Cardiac muscle cell (in vitro differentiated cells and primary cell): ENCODE measurements around the gene COMMD7. TPM values are rescaled to one million over a fixed set of nuclear protein-coding genes. Genes with fewer than 3 reads are reported as not detected.

ENCODE experiments used
- DNase-seq, 2 donors: peaks; one replicate each; pipeline versions ENCODE4 v3.0.0 to v3.0.0-alpha.2; 2010 to 2017; ENCODE audit warnings: low read depth in 1 of 2, low spot score in 1 of 2
- H3K27ac ChIP-seq: fragments of 200-600 bp; sonication (generic); 2 replicates; pipeline ENCODE4 v1.5.1; 2016
- H3K27me3 ChIP-seq: fragments of 200-600 bp; sonication (generic); 2 replicates; pipeline ENCODE4 v1.6.0; 2016; ENCODE audit warnings: control low read depth
- H3K36me3 ChIP-seq: fragments of 200-600 bp; sonication (generic); 2 replicates; pipeline ENCODE4 v1.5.1; 2016; ENCODE audit warnings: control low read depth
- H3K4me1 ChIP-seq: fragments of 200-600 bp; sonication (generic); 2 replicates; pipeline ENCODE4 v1.8.1; 2017; ENCODE audit warnings: low read depth, mild to moderate bottlenecking, mixed run types
- H3K4me3 ChIP-seq: fragments of 200-600 bp; sonication (generic); 2 replicates; pipeline ENCODE4 v1.5.1; 2016; ENCODE audit warnings: mild to moderate bottlenecking
- H3K9me3 ChIP-seq: fragments of 200-600 bp; sonication (generic); 2 replicates; pipeline ENCODE4 v1.5.1; 2017; ENCODE audit warnings: low read depth, mild to moderate bottlenecking, control low read depth
- polyA plus RNA-seq: library from polyadenylated mRNA; unstranded; fragments of >200 nt; fragmentation: Nextera tagmentation; extraction: Ambion mirVana; gene quantifications from 2 replicates; pipeline ENCODE4 v1.2.1, GENCODE V29; 2016
- total RNA-seq: library from RNA; depleted of rRNA; stranded (reverse); fragments of >200 nt; gene quantifications from 2 replicates; pipeline ENCODE4 v1.2.3, GENCODE V29; 2016
- TF ChIP-seq, protein P1 (sequence below): IDR thresholded peaks from 2 replicates; pipeline ENCODE4 v1.5.1; 2012; ENCODE audit warnings: low read depth, mild to moderate bottlenecking, low read length

The COMMD7 gene
- total and polyA plus RNA-seq, 2 experiments from 2014 or later, result 36.1 to 156 TPM

DNA sequence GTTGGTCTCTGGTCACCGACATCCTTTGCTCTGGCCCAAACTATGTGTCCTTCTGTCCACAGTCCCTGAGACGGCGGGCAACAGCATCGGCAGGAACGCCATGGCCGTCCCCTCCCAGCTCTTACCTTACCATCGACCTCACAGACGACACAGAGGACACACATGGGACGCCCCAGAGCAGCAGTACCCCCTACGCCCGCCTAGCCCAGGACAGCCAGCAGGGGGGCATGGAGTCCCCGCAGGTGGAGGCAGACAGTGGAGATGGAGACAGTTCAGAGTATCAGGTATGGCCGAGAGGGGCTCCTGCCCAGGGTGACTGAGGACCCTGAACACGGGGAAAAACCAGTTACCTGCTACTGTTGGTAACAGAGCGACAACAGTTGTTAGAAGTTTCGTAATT, 43.9 kb upstream of the COMMD7 start:
- Histone ChIP-seq H3K4me3 (no peak overlapping the region), H3K4me1 (peaks cover under 1% of the 10 kb centered on the region), H3K27ac (no peak overlapping the region), H3K36me3 (no peaks in the 10 kb centered on the region), H3K27me3 (no peaks in the 10 kb centered on the region), H3K9me3 (no peaks in the 10 kb centered on the region)
- no peak for DNase-seq
- TF ChIP-seq, protein P1, sequence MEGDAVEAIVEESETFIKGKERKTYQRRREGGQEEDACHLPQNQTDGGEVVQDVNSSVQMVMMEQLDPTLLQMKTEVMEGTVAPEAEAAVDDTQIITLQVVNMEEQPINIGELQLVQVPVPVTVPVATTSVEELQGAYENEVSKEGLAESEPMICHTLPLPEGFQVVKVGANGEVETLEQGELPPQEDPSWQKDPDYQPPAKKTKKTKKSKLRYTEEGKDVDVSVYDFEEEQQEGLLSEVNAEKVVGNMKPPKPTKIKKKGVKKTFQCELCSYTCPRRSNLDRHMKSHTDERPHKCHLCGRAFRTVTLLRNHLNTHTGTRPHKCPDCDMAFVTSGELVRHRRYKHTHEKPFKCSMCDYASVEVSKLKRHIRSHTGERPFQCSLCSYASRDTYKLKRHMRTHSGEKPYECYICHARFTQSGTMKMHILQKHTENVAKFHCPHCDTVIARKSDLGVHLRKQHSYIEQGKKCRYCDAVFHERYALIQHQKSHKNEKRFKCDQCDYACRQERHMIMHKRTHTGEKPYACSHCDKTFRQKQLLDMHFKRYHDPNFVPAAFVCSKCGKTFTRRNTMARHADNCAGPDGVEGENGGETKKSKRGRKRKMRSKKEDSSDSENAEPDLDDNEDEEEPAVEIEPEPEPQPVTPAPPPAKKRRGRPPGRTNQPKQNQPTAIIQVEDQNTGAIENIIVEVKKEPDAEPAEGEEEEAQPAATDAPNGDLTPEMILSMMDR, result no peak

GRCh38 chr20:32786059-32786760, 42.9 kb upstream of the COMMD7 start:
- Histone ChIP-seq H3K4me1 (no peaks in the 10 kb centered on the region), H3K27ac (no peak overlapping the region), H3K27me3 (no peaks in the 10 kb centered on the region), H3K9me3 (no peaks in the 10 kb centered on the region), H3K36me3 (no peaks in the 10 kb centered on the region), H3K4me3 (no peak overlapping the region)
- no peak for DNase-seq
- TF ChIP-seq, protein P1, result no peak

- no peaks in the 10 kb centered on the region for H3K9me3 ChIP-seq
- H3K27ac ChIP-seq, result no peak overlapping the region
- no peaks in the 10 kb centered on the region for H3K27me3 ChIP-seq
- no peaks in the 10 kb centered on the region for H3K4me1 ChIP-seq
- DNase-seq, result no peak
- H3K4me3 ChIP-seq, result no peak overlapping the region
- TF ChIP-seq, protein P1, result no peak
- no peaks in the 10 kb centered on the region for H3K36me3 ChIP-seq
Observed at GRCh38 chr20:32784369-32785080, 41.3 kb upstream of the COMMD7 start.

DNA sequence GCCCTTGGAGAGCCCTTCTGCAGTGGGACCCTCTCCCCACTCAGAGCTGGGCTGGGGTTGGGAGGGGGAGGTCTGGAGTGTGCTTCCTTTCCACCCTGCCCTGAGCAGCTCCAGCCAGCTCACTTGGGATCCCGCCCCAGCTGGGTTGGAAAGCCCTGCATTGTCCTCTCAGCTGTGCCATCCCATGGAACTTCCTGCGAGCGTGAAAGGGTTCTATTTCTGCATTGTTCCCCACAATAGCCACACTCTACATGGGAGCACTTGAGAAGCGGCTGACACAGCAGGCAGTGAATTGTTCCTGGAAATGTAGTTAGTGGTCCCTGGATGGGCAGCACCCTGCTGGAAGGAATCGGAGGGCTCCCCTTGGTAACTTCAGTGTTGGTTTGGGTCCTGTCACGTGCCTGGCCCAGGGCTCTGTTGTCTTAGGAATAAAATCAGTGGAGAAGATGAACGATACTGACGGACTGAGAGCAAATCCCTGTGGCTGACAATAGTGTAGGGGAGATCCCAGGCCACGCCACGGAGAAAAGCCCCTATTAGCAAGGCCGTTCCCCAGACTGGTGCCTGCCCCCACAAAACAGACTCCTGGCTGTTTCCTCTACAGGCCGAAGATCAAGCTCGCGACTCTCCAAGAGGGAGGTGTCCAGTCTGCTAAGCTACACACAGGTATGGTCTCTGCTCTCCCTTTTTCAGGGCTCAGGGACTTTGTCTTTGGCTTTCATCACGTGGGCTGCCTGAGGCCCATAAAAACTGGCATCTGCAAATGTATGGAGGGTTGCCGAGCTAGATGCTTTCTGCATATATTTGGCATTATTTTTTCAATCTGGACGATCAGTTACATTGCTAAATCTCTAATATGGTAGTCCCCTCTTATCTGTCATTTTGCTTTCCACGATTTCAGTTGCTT, 37.7 kb upstream of the COMMD7 start:
- H3K4me1 ChIP-seq, result no peaks in the 10 kb centered on the region
- no peaks in the 10 kb centered on the region for H3K36me3 ChIP-seq
- TF ChIP-seq, protein P1, result no peak
- H3K9me3 ChIP-seq, result no peaks in the 10 kb centered on the region
- no peaks in the 10 kb centered on the region for H3K27me3 ChIP-seq
- H3K27ac ChIP-seq, result no peak overlapping the region
- no peak overlapping the region for H3K4me3 ChIP-seq
- DNase-seq, result no peak

DNA sequence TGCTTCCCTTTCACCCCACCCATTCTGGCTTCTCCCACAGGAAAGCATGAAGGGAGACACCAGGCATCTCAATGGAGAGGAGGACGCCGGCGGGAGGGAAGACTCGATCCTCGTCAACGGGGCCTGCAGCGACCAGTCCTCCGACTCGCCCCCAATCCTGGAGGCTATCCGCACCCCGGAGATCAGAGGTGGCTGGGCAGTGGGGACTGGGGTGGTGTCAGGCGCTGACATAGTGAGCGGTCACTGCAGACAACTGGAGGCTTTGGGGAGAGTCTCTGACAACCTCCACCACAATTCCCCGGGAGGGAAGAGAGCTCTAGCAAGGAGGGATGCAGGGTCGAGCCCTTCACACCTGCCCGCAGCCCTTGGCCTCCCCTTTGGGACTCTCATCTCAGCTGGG, 37.0 kb upstream of the COMMD7 start:
- Histone ChIP-seq H3K9me3 (no peaks in the 10 kb centered on the region), H3K4me3 (no peak overlapping the region), H3K4me1 (no peaks in the 10 kb centered on the region), H3K27me3 (no peaks in the 10 kb centered on the region), H3K36me3 (no peaks in the 10 kb centered on the region), H3K27ac (no peak overlapping the region)
- DNase-seq, result no peak
- TF ChIP-seq, protein P1, result no peak
